Activated CD8-positive, alpha-beta memory T cell treated with anti-CD3 and anti-CD28 coated beads for 24 hours (primary cell): ENCODE data around the gene MDH2.
"Not testable (repeated sequence)": the region's sequence is repeated elsewhere in the genome, so short reads cannot be mapped to it uniquely, and the experiment has no call there.

ENCODE experiments used
- DNase-seq: peaks from one replicate; pipeline ENCODE4 v3.0.0-alpha.2; 2020

Gene MDH2

GRCh38 chr7:76047811-76048667, at the start of gene MDH2, which contains the start of gene STYXL1:
MDH2 (plus strand) TSS chr7:76048106; CDS start chr7:76048161, 55 bp downstream.
STYXL1 (minus strand) TSS chr7:76048000; CDS start chr7:76030523, 17,477 bp downstream.
- peak; percentile 94 for DNase-seq

GRCh38 chr7:76000566-76000965, 47.3 kb upstream of the MDH2 start:
- no peak for DNase-seq

- DNase-seq, result no peak
Observed at GRCh38 chr7:76002139-76002538, 45.8 kb upstream of the MDH2 start.

GRCh38 chr7:76002822-76003221, 45.1 kb upstream of the MDH2 start:
- no peak for DNase-seq

- DNase-seq, result no peak
Observed at GRCh38 chr7:76003351-76003750, 44.6 kb upstream of the MDH2 start.

GRCh38 chr7:76005004-76005403, 42.9 kb upstream of the MDH2 start:
- not testable (repeated sequence) for DNase-seq

GRCh38 chr7:76008156-76008687, 39.7 kb upstream of the MDH2 start:
- DNase-seq, result no peak

GRCh38 chr7:76009672-76010600, 38.0 kb upstream of the MDH2 start:
- no peak for DNase-seq

- no peak for DNase-seq
Observed at GRCh38 chr7:76011442-76011861, 36.5 kb upstream of the MDH2 start.

GRCh38 chr7:76016191-76016947, 31.5 kb upstream of the MDH2 start:
- no peak for DNase-seq

GRCh38 chr7:76018520-76018919, 29.4 kb upstream of the MDH2 start:
- DNase-seq, result not testable (repeated sequence)

- DNase-seq, result peak; percentile 91
Observed at GRCh38 chr7:76020031-76020714, 27.7 kb upstream of the MDH2 start.

GRCh38 chr7:76022026-76022780, 25.7 kb upstream of the MDH2 start:
- DNase-seq, result no peak

- no peak for DNase-seq
Observed at GRCh38 chr7:76023002-76023401, 24.9 kb upstream of the MDH2 start.

- DNase-seq, result not testable (repeated sequence)
Observed at GRCh38 chr7:76029682-76030081, 18.2 kb upstream of the MDH2 start.

- DNase-seq, result no peak
Observed at GRCh38 chr7:76031964-76032363, 15.9 kb upstream of the MDH2 start.

- no peak for DNase-seq
Observed at GRCh38 chr7:76037310-76037709, 10.6 kb upstream of the MDH2 start.

- DNase-seq, result no peak
Observed at GRCh38 chr7:76040126-76040525, 7.8 kb upstream of the MDH2 start.

- DNase-seq, result no peak
Observed at GRCh38 chr7:76044375-76044865, 3.5 kb upstream of the MDH2 start.

- DNase-seq, result no peak
Observed at GRCh38 chr7:76047305-76047810, 548 bp upstream of the MDH2 start.

- peak; percentile 71 for DNase-seq
Observed at GRCh38 chr7:76048668-76048988, 722 bp downstream of the MDH2 start.
